Endothelial cell of umbilical vein (primary cell): Measurements from ENCODE around the gene TSEN34. TPM values are rescaled to one million over a fixed set of nuclear protein-coding genes. Genes with fewer than 3 reads are reported as not detected.

Experiments
- BruUV-seq: library from RNA; stranded (reverse); fragments of 400-500 nt; replicated peaks from 2 replicates; lab custom pipeline; 2021; lab: Mats Ljungman, UMichigan
- CTCF ChIA-PET: fragments of 300-600, 350-600 bp; sonication (Branson Sonifier 250); formaldehyde crosslinking; loops from one replicate; lab custom pipeline; 2021; ENCODE audit warnings: antibody characterized with exemption, inconsistent platforms; lab: Charles Lee
- POLR2A ChIA-PET: fragments of 300-600, 350-600 bp; sonication (Branson Sonifier 250); formaldehyde crosslinking; loops from one replicate; lab custom pipeline; 2021; ENCODE audit warnings: antibody characterized with exemption, inconsistent platforms; lab: Charles Lee
- DNase-seq: peaks from one replicate; pipeline ENCODE4 v3.0.0-alpha.2; 2011; ENCODE audit warnings: low read depth, low spot score
- FAIRE-seq: peaks from 2 replicates; lab custom pipeline; 2011; peaks lifted over from hg19 to GRCh38; lab: Jason Lieb, UNC
- H2AFZ ChIP-seq: 2 replicates; pipeline ENCODE4 v1.6.0; 2012; ENCODE audit warnings: low read depth, low read length, control low read depth, inconsistent platforms
- H3K27ac ChIP-seq: 2 replicates; pipeline ENCODE4 v1.5.1; 2011; ENCODE audit warnings: low read depth, mild to moderate bottlenecking, control low read depth, low read length, moderate library complexity; ENCODE audit not compliant: insufficient read depth
- H3K27me3 ChIP-seq, 2 experiments: 2 replicates each; pipeline versions ENCODE4 v1.6.0 to v1.6.1; 2011; ENCODE audit warnings: low read length in 2 of 2, mixed read lengths in 1 of 2; ENCODE audit not compliant: control insufficient read depth in 2 of 2, insufficient read depth in 2 of 2
- H3K36me3 ChIP-seq, 2 experiments: 2 replicates in 1 of 2; 3 replicates in 1 of 2; pipeline ENCODE4 v1.5.1; 2011; ENCODE audit warnings: low read length in 2 of 2, mild to moderate bottlenecking in 1 of 2, moderate library complexity in 1 of 2; ENCODE audit not compliant: control insufficient read depth in 2 of 2, insufficient read depth in 2 of 2; ENCODE audit errors: extremely low read depth in 1 of 2
- H3K4me1 ChIP-seq: 3 replicates; pipeline ENCODE4 v1.5.1; 2011; ENCODE audit warnings: mild to moderate bottlenecking, low read length; ENCODE audit not compliant: control insufficient read depth, insufficient read depth; ENCODE audit errors: extremely low read depth
- H3K4me2 ChIP-seq: 2 replicates; pipeline ENCODE4 v1.6.1; 2011; ENCODE audit warnings: low read length, control low read depth, mixed read lengths; ENCODE audit not compliant: insufficient read depth
- H3K4me3 ChIP-seq, 3 experiments: fragments of 200-600 bp in 1 of 3; sonication (generic), shearing (Covaris generic) in 1 of 3; replicated peaks in 1 of 3; 2 replicates each; pipeline ENCODE4 v1.5.1; 2011 to 2016; ENCODE audit warnings: control low read depth in 3 of 3, low read length in 3 of 3, mild to moderate bottlenecking in 2 of 3, inconsistent platforms in 1 of 3, low read depth in 1 of 3, moderate library complexity in 1 of 3; ENCODE audit not compliant: insufficient read depth in 1 of 3
- H3K79me2 ChIP-seq: 2 replicates; pipeline ENCODE4 v1.6.0; 2012; ENCODE audit warnings: low read length, inconsistent platforms; ENCODE audit not compliant: control insufficient read depth, insufficient read depth
- H3K9ac ChIP-seq: replicated peaks from 2 replicates; pipeline ENCODE3; 2011; ENCODE audit warnings: low read length, control low read depth; ENCODE audit not compliant: insufficient read depth; ENCODE audit errors: extremely low read depth
- H3K9me1 ChIP-seq: replicated peaks from 3 replicates; pipeline ENCODE4 v1.6.0; 2011; ENCODE audit warnings: mild to moderate bottlenecking, low read length; ENCODE audit not compliant: control insufficient read depth, insufficient read depth; ENCODE audit errors: extremely low read depth
- H3K9me3 ChIP-seq: replicated peaks from 2 replicates; pipeline ENCODE4 v1.5.1; 2012; ENCODE audit warnings: low read length, inconsistent platforms; ENCODE audit not compliant: control insufficient read depth, insufficient read depth
- H4K20me1 ChIP-seq: replicated peaks from 2 replicates; pipeline ENCODE3; 2011; ENCODE audit warnings: mild to moderate bottlenecking, low read length; ENCODE audit not compliant: control insufficient read depth, insufficient read depth; ENCODE audit errors: extremely low read depth
- EZH2 ChIP-seq: IDR thresholded peaks from 2 replicates; pipeline ENCODE4 v1.6.1; 2012; ENCODE audit warnings: borderline replicate concordance, low read depth, mild to moderate bottlenecking, moderate library complexity, low read length, inconsistent platforms; ENCODE audit not compliant: severe bottlenecking
- FOS ChIP-seq: IDR thresholded peaks from 2 replicates; pipeline ENCODE4 v1.6.1; 2011; ENCODE audit warnings: mild to moderate bottlenecking, low read length, moderate library complexity, borderline replicate concordance; ENCODE audit not compliant: insufficient read depth
- GATA2 ChIP-seq: IDR thresholded peaks from 2 replicates; pipeline ENCODE4 v1.7.0; 2011; ENCODE audit warnings: low read depth, mild to moderate bottlenecking, moderate library complexity, mixed read lengths, low read length; ENCODE audit not compliant: insufficient read length, insufficient read depth
- MYC ChIP-seq: IDR thresholded peaks from one replicate; pipeline ENCODE4 v1.6.1; 2011; ENCODE audit warnings: mild to moderate bottlenecking, low read depth, low read length
- POLR2A ChIP-seq: IDR thresholded peaks from 2 replicates; pipeline ENCODE4 v1.6.1; 2012; ENCODE audit warnings: low read depth, mild to moderate bottlenecking, control low read depth, low read length
- POLR2AphosphoS5 ChIP-seq: IDR thresholded peaks from 2 replicates; pipeline ENCODE4 v1.6.1; 2012; ENCODE audit warnings: low read depth, mild to moderate bottlenecking, control low read depth, low read length, moderate library complexity; ENCODE audit not compliant: insufficient read depth
- dilution Hi-C: fragments of 300-500 bp; cut with MboI; formaldehyde crosslinking; loops from one replicate; pipeline ENCODE4 v1.15.0; 2019; ENCODE audit warnings: low sequenced_read_pairs; ENCODE audit not compliant: extremely low pct_ligation_motif_present
- intact Hi-C: fragments of 100-400 bp; cut with micrococcal nuclease; formaldehyde crosslinking; loops from one replicate; pipeline ENCODE4 v1.10.0; 2022
- polyA plus RNA-seq, 4 experiments: library from polyadenylated mRNA; depleted of rRNA in 3 of 4; stranded (reverse) in 3 of 4; unstranded in 1 of 4; fragments of >200 nt; gene quantifications; 2 replicates each; pipeline versions ENCODE4 v1.2.1 to v1.2.3, GENCODE V29; 2011 to 2012; ENCODE audit warnings: missing spikeins in 1 of 4
- total RNA-seq: library from RNA; stranded (reverse); gene quantifications from 2 replicates; pipeline ENCODE4 v1.2.3, GENCODE V29; 2021
- TF ChIP-seq, protein P1 (sequence below): IDR thresholded peaks from 2 replicates; pipeline ENCODE4 v1.6.1; 2011; ENCODE audit not compliant: insufficient read depth, insufficient read length
- TF ChIP-seq, protein P2 (sequence below), 2 donors: IDR thresholded peaks; 1 replicate in 1 of 2; 2 replicates in 1 of 2; pipeline ENCODE4 v1.5.1; 2011; ENCODE audit warnings: low read length in 2 of 2, mild to moderate bottlenecking in 2 of 2, moderate library complexity in 2 of 2, control low read depth in 1 of 2, inconsistent platforms in 1 of 2, low read depth in 1 of 2; ENCODE audit not compliant: insufficient read depth in 1 of 2; ENCODE audit errors: extremely low read depth in 1 of 2

The TSEN34 gene
- total and polyA plus RNA-seq, 2 donors (not counting 3 experiments of a cell fraction or from before 2014, with no cell fraction given): 40.7 to 81.9 TPM

DNA sequence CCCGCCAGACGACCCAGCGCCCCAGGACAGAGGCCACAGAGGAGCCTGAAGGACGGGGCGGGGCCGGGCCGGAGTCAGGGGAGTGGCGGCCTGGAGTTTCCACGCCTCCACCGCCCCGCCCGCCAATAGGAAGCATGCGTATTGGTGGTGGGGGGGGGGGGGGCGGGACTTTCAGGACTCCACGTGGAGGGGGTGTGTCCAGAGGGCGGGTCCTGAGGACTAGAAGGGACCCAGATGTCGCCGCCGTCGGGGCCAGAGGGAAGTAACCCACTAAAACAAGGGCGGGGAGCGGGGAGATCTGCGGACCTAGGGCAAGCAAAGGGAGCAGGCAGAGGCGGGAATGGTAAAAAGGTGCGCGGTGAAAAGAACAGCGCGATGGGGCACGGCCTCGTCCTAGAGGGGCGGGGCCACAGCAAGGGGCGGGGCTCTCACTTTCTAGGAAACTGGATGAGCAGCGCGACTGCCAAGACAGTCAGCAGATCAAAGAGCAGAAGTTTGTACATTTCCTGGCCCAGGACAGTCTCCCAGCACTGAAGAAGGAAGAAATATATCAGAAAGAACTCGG, 28.8 kb upstream of the TSEN34 start:
- no TSS peak for BruUV-seq
- POLR2A ChIA-PET: no interaction called here
- Histone ChIP-seq H3K9me1 (no peaks in the 10 kb centered on the region), H2AFZ (peak overlapping the region; percentile 52), H3K27me3 (peaks cover 0 to 8% of the 10 kb centered on the region in 2 experiments), H3K36me3 (peaks cover 0 to 4% of the 10 kb centered on the region in 2 experiments), H3K27ac (no peak overlapping the region), H4K20me1 (no peaks in the 10 kb centered on the region), H3K9ac (no peak overlapping the region), H3K4me3 (peak overlapping the region in 1 of 3 experiments; percentile 48), H3K4me1 (peaks cover 18% of the 10 kb centered on the region), H3K9me3 (no peaks in the 10 kb centered on the region), H3K4me2 (no peak overlapping the region), H3K79me2 (peaks cover 4% of the 10 kb centered on the region)
- FAIRE-seq (peak; percentile 72), DNase-seq (peak; percentile 82)
- dilution Hi-C loops (no loop called here), intact Hi-C loops (loop anchor here (5.0 kb wide), 2 partner anchors 40 to 295 kb away; partner anchors contain the start of gene RPS9)
- TF ChIP-seq EZH2 (no peak), POLR2A (no peak), FOS (no peak), POLR2AphosphoS5 (no peak), MYC (no peak), GATA2 (no peak)
- TF ChIP-seq, protein P1, sequence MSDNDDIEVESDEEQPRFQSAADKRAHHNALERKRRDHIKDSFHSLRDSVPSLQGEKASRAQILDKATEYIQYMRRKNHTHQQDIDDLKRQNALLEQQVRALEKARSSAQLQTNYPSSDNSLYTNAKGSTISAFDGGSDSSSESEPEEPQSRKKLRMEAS: no peak
- TF ChIP-seq, protein P2, sequence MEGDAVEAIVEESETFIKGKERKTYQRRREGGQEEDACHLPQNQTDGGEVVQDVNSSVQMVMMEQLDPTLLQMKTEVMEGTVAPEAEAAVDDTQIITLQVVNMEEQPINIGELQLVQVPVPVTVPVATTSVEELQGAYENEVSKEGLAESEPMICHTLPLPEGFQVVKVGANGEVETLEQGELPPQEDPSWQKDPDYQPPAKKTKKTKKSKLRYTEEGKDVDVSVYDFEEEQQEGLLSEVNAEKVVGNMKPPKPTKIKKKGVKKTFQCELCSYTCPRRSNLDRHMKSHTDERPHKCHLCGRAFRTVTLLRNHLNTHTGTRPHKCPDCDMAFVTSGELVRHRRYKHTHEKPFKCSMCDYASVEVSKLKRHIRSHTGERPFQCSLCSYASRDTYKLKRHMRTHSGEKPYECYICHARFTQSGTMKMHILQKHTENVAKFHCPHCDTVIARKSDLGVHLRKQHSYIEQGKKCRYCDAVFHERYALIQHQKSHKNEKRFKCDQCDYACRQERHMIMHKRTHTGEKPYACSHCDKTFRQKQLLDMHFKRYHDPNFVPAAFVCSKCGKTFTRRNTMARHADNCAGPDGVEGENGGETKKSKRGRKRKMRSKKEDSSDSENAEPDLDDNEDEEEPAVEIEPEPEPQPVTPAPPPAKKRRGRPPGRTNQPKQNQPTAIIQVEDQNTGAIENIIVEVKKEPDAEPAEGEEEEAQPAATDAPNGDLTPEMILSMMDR (IDR thresholded peaks at IDR 0.05; ENCODE audit: extremely low read depth in 1 of 2, insufficient read depth in 1 of 2, low read depth in 1 of 2, low read length in 2 of 2): no peak
- CTCF ChIA-PET: interaction anchor here (0.6 kb wide), 1 partner anchor 379 kb away, joined by 4 read pairs; no protein-coding TSS in a partner anchor
